ENCODE data around the gene UBXN10. TPM values are rescaled to one million over a fixed set of nuclear protein-coding genes. Genes with fewer than 3 reads are reported as not detected.

Gene UBXN10
- total RNA-seq, 1 experiment from 2014 or later: 0.33 TPM

GRCh38 chr1:20147846-20148570 is 37.9 kb upstream of the UBXN10 start:
- intact Hi-C loops (cut with micrococcal nuclease; ENCODE audit: unreplicated experiment): no loop called here
- no peak overlapping the region for H3K4me3 Mint-ChIP-seq (ENCODE audit: low read depth, unreplicated experiment)

GRCh38 chr1:20148571-20149500 is 37.1 kb upstream of the UBXN10 start:
- peaks cover under 1% of the 10 kb centered on the region for H3K4me1 Mint-ChIP-seq (ENCODE audit: low read depth, unreplicated experiment)
- no TSS peak for BruUV-seq (replicated peaks)
- intact Hi-C loops (cut with micrococcal nuclease; ENCODE audit: unreplicated experiment): no loop called here
- H3K27ac Mint-ChIP-seq (ENCODE audit: unreplicated experiment): no peak overlapping the region
- CTCF ChIA-PET: no interaction called here
- no peaks in the 10 kb centered on the region for H3K27me3 Mint-ChIP-seq (ENCODE audit: unreplicated experiment)
- no peak overlapping the region for H3K4me3 Mint-ChIP-seq (ENCODE audit: low read depth, unreplicated experiment)
- no peaks in the 10 kb centered on the region for H3K9me3 Mint-ChIP-seq (ENCODE audit: low read depth, unreplicated experiment)
- peaks cover 9% of the 10 kb centered on the region for H3K36me3 Mint-ChIP-seq (ENCODE audit: insufficient read depth, unreplicated experiment)
- no peak for DNase-seq
- no peak for TF ChIP-seq CTCF (IDR thresholded peaks at IDR 0.05; ENCODE audit: unreplicated experiment)

More at GRCh38 chr1:20147846-20148570, 37.9 kb upstream of the UBXN10 start:
- no peaks in the 10 kb centered on the region for H3K9me3 Mint-ChIP-seq (ENCODE audit: low read depth, unreplicated experiment)
- no peaks in the 10 kb centered on the region for H3K27me3 Mint-ChIP-seq (ENCODE audit: unreplicated experiment)
- BruUV-seq (replicated peaks): no TSS peak
- CTCF ChIA-PET: no interaction called here
- no peaks in the 10 kb centered on the region for H3K4me1 Mint-ChIP-seq (ENCODE audit: low read depth, unreplicated experiment)
- no peak for DNase-seq
- H3K36me3 Mint-ChIP-seq (ENCODE audit: insufficient read depth, unreplicated experiment): peaks cover 6% of the 10 kb centered on the region
- no peak for TF ChIP-seq CTCF (IDR thresholded peaks at IDR 0.05; ENCODE audit: unreplicated experiment)
- H3K27ac Mint-ChIP-seq (ENCODE audit: unreplicated experiment): no peak overlapping the region

GRCh38 chr1:20149601-20150325 is 36.1 kb upstream of the UBXN10 start:
- BruUV-seq (replicated peaks): no TSS peak
- CTCF ChIA-PET: interaction anchor here (1.4 kb wide), 1 partner anchor 48 kb away, joined by 4 read pairs; no protein-coding TSS in a partner anchor
- intact Hi-C loops (cut with micrococcal nuclease; ENCODE audit: unreplicated experiment): loop anchor here (5.0 kb wide), 1 partner anchor 232 kb away; no protein-coding TSS in a partner anchor

More at GRCh38 chr1:20149601-20150325, 36.1 kb upstream of the UBXN10 start:
- Mint-ChIP-seq H3K4me3 (ENCODE audit: low read depth, unreplicated experiment) (no peak overlapping the region), H3K9me3 (ENCODE audit: low read depth, unreplicated experiment) (no peaks in the 10 kb centered on the region), H3K27ac (ENCODE audit: unreplicated experiment) (no peak overlapping the region), H3K27me3 (ENCODE audit: unreplicated experiment) (no peaks in the 10 kb centered on the region), H3K4me1 (ENCODE audit: low read depth, unreplicated experiment) (peaks cover 10% of the 10 kb centered on the region), H3K36me3 (ENCODE audit: insufficient read depth, unreplicated experiment) (peaks cover 18% of the 10 kb centered on the region)
- no peak for DNase-seq
- no peak for TF ChIP-seq CTCF (IDR thresholded peaks at IDR 0.05; ENCODE audit: unreplicated experiment)
